Endothelial cell of umbilical vein (primary cell): ENCODE measurements around the gene ZNF423. TPM values are rescaled to one million over a fixed set of nuclear protein-coding genes. Genes with fewer than 3 reads are reported as not detected.

Source experiments
- BruUV-seq: library from RNA; stranded (reverse); fragments of 400-500 nt; replicated peaks from 2 replicates; lab custom pipeline; 2021; lab: Mats Ljungman, UMichigan
- CTCF ChIA-PET: fragments of 300-600, 350-600 bp; sonication (Branson Sonifier 250); formaldehyde crosslinking; loops from one replicate; lab custom pipeline; 2021; ENCODE audit warnings: antibody characterized with exemption, inconsistent platforms; lab: Charles Lee
- POLR2A ChIA-PET: fragments of 300-600, 350-600 bp; sonication (Branson Sonifier 250); formaldehyde crosslinking; loops from one replicate; lab custom pipeline; 2021; ENCODE audit warnings: antibody characterized with exemption, inconsistent platforms; lab: Charles Lee
- DNase-seq: peaks from one replicate; pipeline ENCODE4 v3.0.0-alpha.2; 2011; ENCODE audit warnings: low read depth, low spot score
- FAIRE-seq: peaks from 2 replicates; lab custom pipeline; 2011; peaks lifted over from hg19 to GRCh38; lab: Jason Lieb, UNC
- H2AFZ ChIP-seq: 2 replicates; pipeline ENCODE4 v1.6.0; 2012; ENCODE audit warnings: low read depth, low read length, control low read depth, inconsistent platforms
- H3K27ac ChIP-seq: 2 replicates; pipeline ENCODE4 v1.5.1; 2011; ENCODE audit warnings: low read depth, mild to moderate bottlenecking, control low read depth, low read length, moderate library complexity; ENCODE audit not compliant: insufficient read depth
- H3K27me3 ChIP-seq, 2 experiments: 2 replicates each; pipeline versions ENCODE4 v1.6.0 to v1.6.1; 2011; ENCODE audit warnings: low read length in 2 of 2, mixed read lengths in 1 of 2; ENCODE audit not compliant: control insufficient read depth in 2 of 2, insufficient read depth in 2 of 2
- H3K36me3 ChIP-seq, 2 experiments: 2 replicates in 1 of 2; 3 replicates in 1 of 2; pipeline ENCODE4 v1.5.1; 2011; ENCODE audit warnings: low read length in 2 of 2, mild to moderate bottlenecking in 1 of 2, moderate library complexity in 1 of 2; ENCODE audit not compliant: control insufficient read depth in 2 of 2, insufficient read depth in 2 of 2; ENCODE audit errors: extremely low read depth in 1 of 2
- H3K4me1 ChIP-seq: 3 replicates; pipeline ENCODE4 v1.5.1; 2011; ENCODE audit warnings: mild to moderate bottlenecking, low read length; ENCODE audit not compliant: control insufficient read depth, insufficient read depth; ENCODE audit errors: extremely low read depth
- H3K4me2 ChIP-seq: 2 replicates; pipeline ENCODE4 v1.6.1; 2011; ENCODE audit warnings: low read length, control low read depth, mixed read lengths; ENCODE audit not compliant: insufficient read depth
- H3K4me3 ChIP-seq, 3 experiments: fragments of 200-600 bp in 1 of 3; sonication (generic), shearing (Covaris generic) in 1 of 3; replicated peaks in 1 of 3; 2 replicates each; pipeline ENCODE4 v1.5.1; 2011 to 2016; ENCODE audit warnings: control low read depth in 3 of 3, low read length in 3 of 3, mild to moderate bottlenecking in 2 of 3, inconsistent platforms in 1 of 3, low read depth in 1 of 3, moderate library complexity in 1 of 3; ENCODE audit not compliant: insufficient read depth in 1 of 3
- H3K79me2 ChIP-seq: 2 replicates; pipeline ENCODE4 v1.6.0; 2012; ENCODE audit warnings: low read length, inconsistent platforms; ENCODE audit not compliant: control insufficient read depth, insufficient read depth
- H3K9ac ChIP-seq: replicated peaks from 2 replicates; pipeline ENCODE3; 2011; ENCODE audit warnings: low read length, control low read depth; ENCODE audit not compliant: insufficient read depth; ENCODE audit errors: extremely low read depth
- H3K9me1 ChIP-seq: replicated peaks from 3 replicates; pipeline ENCODE4 v1.6.0; 2011; ENCODE audit warnings: mild to moderate bottlenecking, low read length; ENCODE audit not compliant: control insufficient read depth, insufficient read depth; ENCODE audit errors: extremely low read depth
- H3K9me3 ChIP-seq: replicated peaks from 2 replicates; pipeline ENCODE4 v1.5.1; 2012; ENCODE audit warnings: low read length, inconsistent platforms; ENCODE audit not compliant: control insufficient read depth, insufficient read depth
- H4K20me1 ChIP-seq: replicated peaks from 2 replicates; pipeline ENCODE3; 2011; ENCODE audit warnings: mild to moderate bottlenecking, low read length; ENCODE audit not compliant: control insufficient read depth, insufficient read depth; ENCODE audit errors: extremely low read depth
- FOS ChIP-seq: IDR thresholded peaks from 2 replicates; pipeline ENCODE4 v1.6.1; 2011; ENCODE audit warnings: mild to moderate bottlenecking, low read length, moderate library complexity, borderline replicate concordance; ENCODE audit not compliant: insufficient read depth
- GATA2 ChIP-seq: IDR thresholded peaks from 2 replicates; pipeline ENCODE4 v1.7.0; 2011; ENCODE audit warnings: low read depth, mild to moderate bottlenecking, moderate library complexity, mixed read lengths, low read length; ENCODE audit not compliant: insufficient read length, insufficient read depth
- MAX ChIP-seq: IDR thresholded peaks from 2 replicates; pipeline ENCODE4 v1.6.1; 2011; ENCODE audit not compliant: insufficient read depth, insufficient read length
- MYC ChIP-seq: IDR thresholded peaks from one replicate; pipeline ENCODE4 v1.6.1; 2011; ENCODE audit warnings: mild to moderate bottlenecking, low read depth, low read length
- POLR2A ChIP-seq: IDR thresholded peaks from 2 replicates; pipeline ENCODE4 v1.6.1; 2012; ENCODE audit warnings: low read depth, mild to moderate bottlenecking, control low read depth, low read length
- POLR2AphosphoS5 ChIP-seq: IDR thresholded peaks from 2 replicates; pipeline ENCODE4 v1.6.1; 2012; ENCODE audit warnings: low read depth, mild to moderate bottlenecking, control low read depth, low read length, moderate library complexity; ENCODE audit not compliant: insufficient read depth
- dilution Hi-C: fragments of 300-500 bp; cut with MboI; formaldehyde crosslinking; loops from one replicate; pipeline ENCODE4 v1.15.0; 2019; ENCODE audit warnings: low sequenced_read_pairs; ENCODE audit not compliant: extremely low pct_ligation_motif_present
- intact Hi-C: fragments of 100-400 bp; cut with micrococcal nuclease; formaldehyde crosslinking; loops from one replicate; pipeline ENCODE4 v1.10.0; 2022
- polyA plus RNA-seq, 4 experiments: library from polyadenylated mRNA; depleted of rRNA in 3 of 4; stranded (reverse) in 3 of 4; unstranded in 1 of 4; fragments of >200 nt; gene quantifications; 2 replicates each; pipeline versions ENCODE4 v1.2.1 to v1.2.3, GENCODE V29; 2011 to 2012; ENCODE audit warnings: missing spikeins in 1 of 4
- total RNA-seq: library from RNA; stranded (reverse); gene quantifications from 2 replicates; pipeline ENCODE4 v1.2.3, GENCODE V29; 2021

The ZNF423 gene
- total and polyA plus RNA-seq, 2 donors (not counting 3 experiments of a cell fraction or from before 2014, with no cell fraction given): 2.2 to 8.1 TPM

DNA sequence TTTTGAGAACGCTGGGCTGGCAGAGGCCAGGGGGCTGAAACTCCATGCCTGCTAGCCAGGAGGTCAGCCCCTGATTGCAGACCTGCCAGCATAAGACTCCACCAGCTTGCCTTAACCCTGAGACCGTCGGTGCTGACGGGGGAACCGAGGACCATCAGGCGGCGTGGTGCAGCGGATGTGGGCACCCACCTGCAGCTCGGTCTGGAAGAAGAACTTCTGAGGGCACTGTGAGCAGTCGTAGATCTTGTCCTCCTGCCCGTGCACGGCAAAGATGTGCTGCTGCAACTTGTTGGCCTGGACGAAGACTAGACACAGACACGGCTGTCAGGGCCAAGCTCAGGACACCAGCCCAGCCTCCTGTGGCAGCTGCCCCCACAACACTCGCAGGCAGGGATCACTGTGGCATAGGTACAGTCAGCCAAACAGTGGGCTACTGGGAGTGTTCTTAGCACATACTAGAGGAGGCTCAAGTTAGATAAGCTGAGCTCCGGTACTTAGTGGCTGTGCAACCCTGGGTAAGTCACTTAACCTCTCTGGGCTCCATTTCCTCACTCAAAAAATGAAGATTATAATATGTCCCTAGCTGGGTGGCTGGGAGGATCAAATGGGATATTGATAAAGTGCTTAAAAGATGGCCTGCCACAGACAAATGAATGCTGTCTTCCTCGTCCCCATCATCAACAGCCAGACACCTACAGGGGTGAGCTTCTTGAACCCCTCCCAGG, 332.3 kb downstream of the ZNF423 start:
- Histone ChIP-seq H3K4me3 (no peak overlapping the region), H3K27ac (no peak overlapping the region), H3K9me3 (no peaks in the 10 kb centered on the region), H2AFZ (no peak overlapping the region), H3K27me3 (no peaks in the 10 kb centered on the region), H3K9me1 (no peaks in the 10 kb centered on the region), H3K4me2 (no peak overlapping the region), H3K79me2 (no peaks in the 10 kb centered on the region), H4K20me1 (no peaks in the 10 kb centered on the region), H3K36me3 (no peaks in the 10 kb centered on the region), H3K4me1 (no peaks in the 10 kb centered on the region), H3K9ac (no peak overlapping the region)
- ChIA-PET POLR2A (no interaction called here), CTCF (interaction anchor here (0.8 kb wide), 1 partner anchor 9 kb away, joined by 3 read pairs; no protein-coding TSS in a partner anchor)
- dilution Hi-C loops: no loop called here
- no peak for TF ChIP-seq POLR2AphosphoS5
- no peak for TF ChIP-seq GATA2
- TF ChIP-seq MYC: no peak
- TF ChIP-seq FOS: no peak
- no peak for TF ChIP-seq POLR2A
- FAIRE-seq (no peak), DNase-seq (no peak)
- no TSS peak for BruUV-seq
- intact Hi-C loops: no loop called here

- dilution Hi-C loops: no loop called here
- Histone ChIP-seq H4K20me1 (no peaks in the 10 kb centered on the region), H3K27me3 (no peaks in the 10 kb centered on the region), H3K9me3 (no peaks in the 10 kb centered on the region), H3K36me3 (no peaks in the 10 kb centered on the region), H3K79me2 (no peaks in the 10 kb centered on the region), H3K27ac (no peak overlapping the region), H3K4me3 (no peak overlapping the region), H3K9ac (no peak overlapping the region), H3K9me1 (no peaks in the 10 kb centered on the region), H2AFZ (no peak overlapping the region), H3K4me1 (no peaks in the 10 kb centered on the region), H3K4me2 (no peak overlapping the region)
- FAIRE-seq (no peak), DNase-seq (no peak)
- POLR2A ChIA-PET: no interaction called here
- no TSS peak for BruUV-seq
- intact Hi-C loops: no loop called here
- TF ChIP-seq MYC: no peak
- TF ChIP-seq FOS: no peak
- TF ChIP-seq GATA2: no peak
- TF ChIP-seq MAX: no peak
- CTCF ChIA-PET: interaction anchor here (1.6 kb wide), 1 partner anchor 8 kb away, joined by 3 read pairs; no protein-coding TSS in a partner anchor
Observed at GRCh38 chr16:49521734-49522325, 334.1 kb downstream of the ZNF423 start.
